Measurements from ENCODE around the gene CMTM2. TPM values are rescaled to one million over a fixed set of nuclear protein-coding genes. Genes with fewer than 3 reads are reported as not detected.

CMTM2 gene
- total and polyA plus RNA-seq, 10 donors = 0.70 to 54.6 (median 8.8) TPM

DNA sequence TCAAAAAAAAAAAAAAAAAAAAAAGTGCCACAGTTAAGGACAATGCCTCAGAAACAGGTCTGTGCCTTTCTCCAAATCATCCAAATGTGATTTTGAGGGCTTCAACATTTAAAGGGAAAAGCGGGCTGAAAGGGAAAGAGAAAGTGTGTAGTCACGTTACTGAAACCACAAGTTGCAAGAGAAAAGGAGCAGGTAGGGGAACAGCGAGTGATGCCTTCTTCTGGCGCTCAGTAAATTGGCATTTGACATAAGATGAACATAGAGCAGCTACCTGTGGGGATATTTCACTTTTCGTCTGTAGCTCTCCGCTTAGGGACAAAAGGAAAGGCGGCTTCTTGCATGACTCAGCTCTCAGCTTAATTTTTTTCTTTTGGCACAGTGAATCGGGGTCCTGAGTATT, 11.1 kb downstream of the CMTM2 start:
- intact Hi-C loops (cut with DNase I; ENCODE audit: low total_unique reads) = loop anchor here (10.0 kb wide), 1 partner anchor 116 kb away; no protein-coding TSS in a partner anchor
- H3K9me3 ChIP-seq = peaks cover 0 to 5% (median 0%) of the 10 kb centered on the region in 8 donors
- TF ChIP-seq, protein P1, sequence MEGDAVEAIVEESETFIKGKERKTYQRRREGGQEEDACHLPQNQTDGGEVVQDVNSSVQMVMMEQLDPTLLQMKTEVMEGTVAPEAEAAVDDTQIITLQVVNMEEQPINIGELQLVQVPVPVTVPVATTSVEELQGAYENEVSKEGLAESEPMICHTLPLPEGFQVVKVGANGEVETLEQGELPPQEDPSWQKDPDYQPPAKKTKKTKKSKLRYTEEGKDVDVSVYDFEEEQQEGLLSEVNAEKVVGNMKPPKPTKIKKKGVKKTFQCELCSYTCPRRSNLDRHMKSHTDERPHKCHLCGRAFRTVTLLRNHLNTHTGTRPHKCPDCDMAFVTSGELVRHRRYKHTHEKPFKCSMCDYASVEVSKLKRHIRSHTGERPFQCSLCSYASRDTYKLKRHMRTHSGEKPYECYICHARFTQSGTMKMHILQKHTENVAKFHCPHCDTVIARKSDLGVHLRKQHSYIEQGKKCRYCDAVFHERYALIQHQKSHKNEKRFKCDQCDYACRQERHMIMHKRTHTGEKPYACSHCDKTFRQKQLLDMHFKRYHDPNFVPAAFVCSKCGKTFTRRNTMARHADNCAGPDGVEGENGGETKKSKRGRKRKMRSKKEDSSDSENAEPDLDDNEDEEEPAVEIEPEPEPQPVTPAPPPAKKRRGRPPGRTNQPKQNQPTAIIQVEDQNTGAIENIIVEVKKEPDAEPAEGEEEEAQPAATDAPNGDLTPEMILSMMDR (IDR thresholded peaks at IDR 0.05 in 8 of 11, conservative IDR thresholded peaks at IDR 0.05 in 3 of 11) = peak in 2 of 11 experiments; percentile 9 to 20
- no peak for TF ChIP-seq POLR2AphosphoS5 (IDR thresholded peaks at IDR 0.05)
- H3K4me3 ChIP-seq = peak overlapping the region in 4 of 8 donors; percentile 7 to 40 (median 18)
- 13 to 44% (median 39%) methylated on average over 8 of the region's 8 CpGs for whole genome bisulfite sequencing, 5 donors
- no peaks in the 10 kb centered on the region for H3K27me3 ChIP-seq (replicated peaks in 1 of 7)
- no peaks in the 10 kb centered on the region for H3K36me3 ChIP-seq
- no peak for DNase-seq
- H3K4me1 ChIP-seq = peaks cover 0 to 69% (median 45%) of the 10 kb centered on the region in 6 donors
- peak overlapping the region in 3 of 8 donors; percentile 47 to 86 (median 75) for H3K27ac ChIP-seq

GRCh38 chr16:66591018-66591417, 11.8 kb downstream of the CMTM2 start:
- no peak for DNase-seq
- no peak for TF ChIP-seq POLR2A (IDR thresholded peaks at IDR 0.05)
- TF ChIP-seq POLR2AphosphoS5 (IDR thresholded peaks at IDR 0.05) = no peak
- TF ChIP-seq, protein P1 (IDR thresholded peaks at IDR 0.05 in 8 of 11, conservative IDR thresholded peaks at IDR 0.05 in 3 of 11) = no peak
- H3K27me3 ChIP-seq (replicated peaks in 1 of 7) = no peaks in the 10 kb centered on the region
- H3K4me3 ChIP-seq = no peak overlapping the region
- H3K36me3 ChIP-seq = no peaks in the 10 kb centered on the region
- peaks cover 0 to 5% (median 0%) of the 10 kb centered on the region in 8 donors for H3K9me3 ChIP-seq
- H3K4me1 ChIP-seq = peaks cover 0 to 63% (median 38%) of the 10 kb centered on the region in 6 donors
- H3K27ac ChIP-seq = no peak overlapping the region
- intact Hi-C loops (cut with DNase I; ENCODE audit: low total_unique reads) = loop anchor here (10.0 kb wide), 1 partner anchor 116 kb away; no protein-coding TSS in a partner anchor
- WGBS, 5 donors = 93 to 97% (median 95%) methylated on average over 4 of the region's 4 CpGs

- Histone ChIP-seq H3K4me1 (peaks cover 0 to 50% (median 29%) of the 10 kb centered on the region in 6 donors), H3K27me3 (replicated peaks in 1 of 7) (no peaks in the 10 kb centered on the region), H3K9me3 (peaks cover 0 to 5% (median 0%) of the 10 kb centered on the region in 8 donors), H3K4me3 (no peak overlapping the region), H3K36me3 (no peaks in the 10 kb centered on the region), H3K27ac (no peak overlapping the region)
- no peak for DNase-seq
- WGBS, 5 donors = 88 to 96% (median 95%) methylated on average over 3 of the region's 3 CpGs
- TF ChIP-seq, protein P1 (IDR thresholded peaks at IDR 0.05 in 8 of 11, conservative IDR thresholded peaks at IDR 0.05 in 3 of 11) = no peak
- TF ChIP-seq POLR2AphosphoS5 (IDR thresholded peaks at IDR 0.05) (no peak), POLR2A (IDR thresholded peaks at IDR 0.05) (no peak)
- intact Hi-C loops (cut with DNase I; ENCODE audit: low total_unique reads) = loop anchor here (10.0 kb wide), 1 partner anchor 117 kb away; no protein-coding TSS in a partner anchor
Measured at GRCh38 chr16:66592241-66592640, 13.0 kb downstream of the CMTM2 start.

DNA sequence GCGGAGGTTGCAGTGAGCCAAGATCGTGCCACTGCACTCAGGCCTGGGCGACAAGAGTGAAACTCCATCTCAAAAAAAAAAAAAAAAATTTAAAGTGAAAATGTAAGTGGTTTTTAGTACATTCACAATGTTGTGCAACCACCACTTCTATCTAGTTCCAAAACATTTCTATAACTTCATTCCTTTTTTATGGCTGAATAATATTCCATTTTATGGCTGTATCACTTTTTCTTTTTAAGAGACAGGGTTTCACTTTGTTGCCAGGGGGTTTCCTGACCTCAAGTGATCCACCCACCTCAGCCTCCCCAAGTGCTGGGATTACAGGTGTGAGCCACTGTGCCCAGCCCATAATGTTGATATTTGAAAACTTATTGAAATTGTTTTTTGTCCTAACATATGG, 13.6 kb downstream of the CMTM2 start:
- TF ChIP-seq POLR2AphosphoS5 (IDR thresholded peaks at IDR 0.05) (no peak), POLR2A (IDR thresholded peaks at IDR 0.05) (no peak)
- TF ChIP-seq, protein P1 (IDR thresholded peaks at IDR 0.05 in 8 of 11, conservative IDR thresholded peaks at IDR 0.05 in 3 of 11) = no peak
- Histone ChIP-seq H3K4me3 (no peak overlapping the region), H3K27me3 (replicated peaks in 1 of 7) (no peaks in the 10 kb centered on the region), H3K9me3 (peaks cover 0 to 5% (median 0%) of the 10 kb centered on the region in 8 donors), H3K27ac (no peak overlapping the region), H3K36me3 (no peaks in the 10 kb centered on the region), H3K4me1 (peaks cover 0 to 45% (median 23%) of the 10 kb centered on the region in 6 donors)
- intact Hi-C loops (cut with DNase I; ENCODE audit: low total_unique reads) = loop anchor here (10.0 kb wide), 1 partner anchor 118 kb away; no protein-coding TSS in a partner anchor
- DNase-seq = no peak
- 94 to 100% (median 98%) methylated on average over 3 of the region's 3 CpGs for WGBS, 5 donors
